ENCODE measurements around the gene PRDM11. TPM values are rescaled to one million over a fixed set of nuclear protein-coding genes. Genes with fewer than 3 reads are reported as not detected.

The PRDM11 gene
- total RNA-seq, 1 donor from 2014 or later: 13.1 TPM

DNA sequence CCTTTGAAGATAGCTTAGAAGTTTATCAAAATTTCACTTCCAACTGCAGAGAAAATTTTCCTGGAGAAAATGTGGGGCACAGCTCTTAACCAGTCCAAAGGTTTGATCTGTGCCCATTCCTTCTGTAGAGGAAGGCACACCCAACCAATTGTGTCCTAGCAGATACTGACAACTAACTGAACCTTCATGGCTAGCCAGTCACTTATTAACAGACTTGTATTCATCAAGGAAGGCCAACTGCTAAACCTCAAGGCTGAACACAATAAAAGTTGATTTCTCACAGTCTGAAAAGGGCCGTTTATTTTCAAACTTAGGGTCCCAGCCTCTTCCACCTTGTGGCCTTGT is 120.2 kb downstream of the PRDM11 start:
- H3K4me1 Mint-ChIP-seq: peaks cover 5% of the 10 kb centered on the region
- DNase-seq (ENCODE audit: low read depth, low spot score): no peak
- H3K27ac Mint-ChIP-seq (ENCODE audit: unreplicated experiment): no peak overlapping the region
- peaks cover 51% of the 10 kb centered on the region for H3K27me3 Mint-ChIP-seq (ENCODE audit: low read depth)
- no peak overlapping the region for H3K4me3 Mint-ChIP-seq
- no peaks in the 10 kb centered on the region for H3K9me3 Mint-ChIP-seq
- no peak for TF ChIP-seq CTCF (conservative IDR thresholded peaks at IDR 0.05)
- no peaks in the 10 kb centered on the region for H3K36me3 Mint-ChIP-seq (ENCODE audit: low read depth)

- H3K36me3 Mint-ChIP-seq (ENCODE audit: low read depth): no peaks in the 10 kb centered on the region
- DNase-seq (ENCODE audit: low read depth, low spot score): peak; percentile 32
These were observed 120.6 kb downstream of the PRDM11 start for GRCh38 chr11:45267052-45267451.

DNA sequence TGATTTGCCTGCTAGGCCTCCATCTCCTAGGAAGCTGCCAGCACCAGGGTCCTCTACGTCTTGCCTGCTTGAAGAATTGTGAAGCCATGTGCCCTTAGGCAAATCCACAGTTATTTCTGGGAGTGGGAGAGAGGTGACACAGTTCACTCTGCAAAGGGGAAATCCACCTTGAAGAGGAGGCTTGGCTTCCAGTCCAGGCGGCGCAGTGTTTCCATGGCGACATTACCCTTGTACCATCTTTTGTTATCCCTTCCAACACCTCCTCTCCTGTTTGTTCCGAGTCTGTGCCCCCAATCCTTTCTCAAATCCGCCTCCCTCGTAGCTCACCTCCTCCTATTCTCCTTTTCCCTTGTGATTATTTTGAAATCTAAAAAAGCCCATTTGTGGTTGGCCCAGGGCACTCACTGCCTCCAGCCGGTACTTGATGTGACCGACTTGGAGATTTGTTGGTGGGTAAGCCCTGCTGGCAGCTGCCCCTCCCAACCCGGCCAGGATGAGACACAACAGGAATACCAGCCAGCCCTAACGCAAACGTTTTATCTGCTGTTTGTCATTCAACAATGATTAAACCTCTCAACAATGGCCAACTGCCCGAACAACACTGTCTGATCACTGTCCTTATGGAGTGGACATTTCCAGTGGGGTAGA is 121.3 kb downstream of the PRDM11 start:
- H3K27ac Mint-ChIP-seq (ENCODE audit: unreplicated experiment): no peak overlapping the region

More at GRCh38 chr11:45267052-45267451, 120.6 kb downstream of the PRDM11 start:
- peak; percentile 58 for TF ChIP-seq CTCF (conservative IDR thresholded peaks at IDR 0.05)
- Mint-ChIP-seq H3K27ac (ENCODE audit: unreplicated experiment) (no peak overlapping the region), H3K4me1 (peaks cover 5% of the 10 kb centered on the region), H3K27me3 (ENCODE audit: low read depth) (peaks cover 52% of the 10 kb centered on the region), H3K9me3 (no peaks in the 10 kb centered on the region), H3K4me3 (no peak overlapping the region)

DNA sequence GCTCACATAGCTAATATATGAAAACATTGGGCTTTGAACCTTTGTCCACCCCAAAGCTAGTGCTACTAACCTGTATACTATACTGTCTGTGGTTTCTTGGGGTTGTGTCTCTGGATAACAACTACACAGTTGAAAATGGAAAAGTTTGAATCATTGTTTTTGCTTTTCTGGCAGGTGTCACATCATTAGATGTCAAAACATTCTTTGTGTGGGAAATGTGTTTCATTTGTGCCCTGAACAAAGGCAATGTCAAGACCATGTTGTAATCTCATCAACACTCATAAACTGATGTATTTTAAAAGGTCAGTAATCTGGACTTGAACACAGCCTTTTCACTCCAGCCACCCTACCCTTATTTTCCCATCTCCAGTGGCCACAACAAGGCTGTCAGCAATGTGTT is 123.2 kb downstream of the PRDM11 start:
- no peak for TF ChIP-seq CTCF (conservative IDR thresholded peaks at IDR 0.05)
- Mint-ChIP-seq H3K9me3 (no peaks in the 10 kb centered on the region), H3K36me3 (ENCODE audit: low read depth) (no peaks in the 10 kb centered on the region), H3K27ac (ENCODE audit: unreplicated experiment) (no peak overlapping the region), H3K4me1 (peaks cover 5% of the 10 kb centered on the region), H3K27me3 (ENCODE audit: low read depth) (peaks cover 65% of the 10 kb centered on the region), H3K4me3 (no peak overlapping the region)
- no peak for DNase-seq (ENCODE audit: low read depth, low spot score)

More for the DNA sequence above, 121.3 kb downstream of the PRDM11 start:
- H3K27me3 Mint-ChIP-seq (ENCODE audit: low read depth): peaks cover 56% of the 10 kb centered on the region
- H3K36me3 Mint-ChIP-seq (ENCODE audit: low read depth): no peaks in the 10 kb centered on the region
- H3K4me1 Mint-ChIP-seq: peaks cover 5% of the 10 kb centered on the region
- TF ChIP-seq CTCF (conservative IDR thresholded peaks at IDR 0.05): no peak
- DNase-seq (ENCODE audit: low read depth, low spot score): no peak
- no peak overlapping the region for H3K4me3 Mint-ChIP-seq
- no peaks in the 10 kb centered on the region for H3K9me3 Mint-ChIP-seq

DNA sequence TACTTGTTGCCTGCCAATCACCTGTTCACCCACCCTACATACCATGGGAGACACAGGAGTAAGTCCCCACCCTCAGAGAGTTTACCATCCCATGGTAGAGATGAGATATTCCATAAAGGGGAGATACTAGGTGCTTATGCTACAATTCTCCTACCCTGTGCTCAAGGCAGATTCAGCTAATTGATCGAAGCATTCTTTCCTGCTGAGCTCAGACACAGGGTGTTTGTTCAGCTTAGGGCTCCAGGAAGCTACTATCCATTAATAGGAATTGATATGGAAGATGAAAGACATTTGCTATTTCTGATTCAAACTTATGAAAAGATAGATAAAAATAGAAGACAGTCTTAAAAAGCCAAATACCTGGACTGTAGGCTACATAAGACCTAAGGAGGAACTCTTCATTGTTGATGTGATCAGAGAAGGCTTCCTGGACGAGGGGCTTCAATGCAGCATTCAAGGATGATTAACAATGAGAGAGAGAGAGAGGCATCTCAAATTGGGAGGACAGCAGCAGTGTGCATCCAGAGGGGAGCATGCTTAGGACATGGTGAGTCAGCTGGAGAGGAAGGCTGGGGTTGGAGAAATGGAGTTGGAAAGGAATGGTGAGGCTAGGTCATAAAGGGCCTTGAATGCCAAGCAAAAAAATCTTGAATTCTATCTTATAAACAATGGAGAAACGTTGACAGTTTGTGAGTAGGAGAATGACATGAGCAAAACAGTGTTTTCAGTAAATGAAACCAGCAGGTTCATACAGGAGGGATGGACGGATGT is 124.7 kb downstream of the PRDM11 start:
- no peaks in the 10 kb centered on the region for H3K36me3 Mint-ChIP-seq (ENCODE audit: low read depth)
- no peak for TF ChIP-seq CTCF (conservative IDR thresholded peaks at IDR 0.05)
- H3K27ac Mint-ChIP-seq (ENCODE audit: unreplicated experiment): no peak overlapping the region
- no peak for DNase-seq (ENCODE audit: low read depth, low spot score)
- H3K4me1 Mint-ChIP-seq: peaks cover 5% of the 10 kb centered on the region
- H3K9me3 Mint-ChIP-seq: no peaks in the 10 kb centered on the region
- no peak overlapping the region for H3K4me3 Mint-ChIP-seq
- peaks cover 75% of the 10 kb centered on the region for H3K27me3 Mint-ChIP-seq (ENCODE audit: low read depth)

Data from neural crest cell (in vitro differentiated cells).